ENCODE results near the gene ARL15.

The ARL15 gene

DNA sequence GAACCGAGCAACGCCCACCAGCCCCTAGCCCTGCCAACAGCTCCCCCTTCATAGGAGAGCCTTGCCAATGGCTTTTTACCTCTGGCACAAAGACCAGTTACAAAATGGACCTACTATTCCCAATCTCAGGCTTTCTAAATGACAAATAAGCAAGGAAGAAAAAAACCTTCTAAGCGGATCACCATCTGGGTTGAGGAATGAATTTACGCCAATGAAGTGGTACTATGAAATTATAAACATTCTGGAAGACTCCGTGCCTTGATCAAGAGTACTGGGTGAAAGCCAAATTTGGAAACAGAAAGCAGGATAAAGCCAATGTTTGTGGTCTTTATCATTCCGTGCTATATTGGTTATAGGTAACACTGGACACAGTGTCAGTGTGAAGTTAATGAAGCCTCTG, 378.0 kb downstream of the ARL15 start:
- no peak for DNase-seq (ENCODE audit: low spot score)

DNA sequence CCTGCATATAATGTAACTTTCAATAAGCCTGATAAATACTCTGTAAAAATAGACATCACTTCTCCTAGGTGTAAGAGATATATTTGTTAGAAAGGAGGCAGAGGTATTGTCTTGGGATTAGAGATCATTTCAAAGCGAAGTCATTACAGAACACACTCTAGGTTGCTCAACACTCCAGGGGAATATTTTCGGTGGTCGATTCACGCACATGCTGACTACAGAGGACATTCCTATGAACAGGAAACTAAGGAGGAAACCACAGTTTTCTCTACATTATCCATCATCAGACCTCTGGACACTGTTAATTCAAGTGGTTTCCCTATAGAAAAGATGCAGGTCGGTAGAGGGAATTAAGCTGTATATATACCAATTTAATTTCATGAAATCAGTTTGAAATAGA, 379.9 kb downstream of the ARL15 start:
- no peak for DNase-seq (ENCODE audit: low spot score)

DNA sequence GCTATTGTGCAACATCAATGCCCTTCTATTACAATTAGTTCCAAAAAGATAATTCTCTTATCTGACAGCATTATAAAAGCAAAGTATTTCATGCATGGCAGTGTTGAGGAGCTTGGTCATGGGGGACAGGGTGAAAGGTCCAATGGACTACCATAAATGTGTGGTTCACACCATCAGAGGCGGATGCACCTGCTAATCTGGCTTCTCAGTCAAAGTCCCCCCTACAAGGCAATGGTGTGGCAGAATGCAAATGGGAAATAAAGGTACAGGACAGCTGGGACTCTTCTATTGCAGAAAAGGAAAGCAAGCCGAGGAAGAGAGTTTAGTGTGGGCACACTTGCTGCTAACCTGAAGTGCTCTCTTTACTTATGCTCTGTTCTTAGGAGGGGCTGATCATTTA, 380.8 kb downstream of the ARL15 start:
- DNase-seq (ENCODE audit: low spot score): no peak

DNA sequence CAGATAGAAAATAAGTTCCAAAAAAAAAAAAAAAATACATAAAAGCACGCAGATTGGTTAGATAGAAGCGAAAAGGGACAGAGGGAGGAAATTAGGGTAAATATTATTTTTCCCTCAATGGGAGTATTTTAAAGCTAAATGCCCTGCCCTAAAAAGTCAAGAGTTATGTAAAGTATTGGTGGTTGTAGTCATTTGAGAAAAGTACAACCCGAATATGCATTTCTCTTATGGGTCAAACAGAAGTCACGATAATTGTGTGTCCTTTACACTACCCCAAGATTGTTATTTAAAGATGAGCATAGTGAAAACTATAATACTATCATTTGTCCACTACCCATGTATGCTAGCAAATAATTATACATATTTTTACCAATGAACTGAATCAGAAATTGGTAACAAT, 381.2 kb downstream of the ARL15 start:
- no peak for DNase-seq (ENCODE audit: low spot score)

DNA sequence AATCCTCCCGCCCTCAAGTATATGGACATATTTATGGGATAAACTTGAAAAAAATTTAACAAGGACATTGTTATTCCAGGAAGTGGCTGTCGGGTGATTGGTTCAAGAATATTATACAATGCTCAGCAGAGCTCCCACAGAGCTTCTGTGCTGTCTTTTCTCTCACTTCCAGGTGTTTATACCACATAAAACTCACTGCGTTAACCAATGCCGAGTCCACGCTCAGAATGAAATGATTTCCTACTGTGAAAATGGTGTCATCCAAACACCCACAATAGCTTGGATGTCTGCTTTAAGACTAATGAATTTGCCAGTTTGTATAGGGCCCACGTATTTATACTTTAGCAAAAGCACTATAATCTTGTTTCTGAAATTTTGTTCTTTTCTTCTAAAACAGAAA, 381.7 kb downstream of the ARL15 start:
- no peak for DNase-seq (ENCODE audit: low spot score)

DNA sequence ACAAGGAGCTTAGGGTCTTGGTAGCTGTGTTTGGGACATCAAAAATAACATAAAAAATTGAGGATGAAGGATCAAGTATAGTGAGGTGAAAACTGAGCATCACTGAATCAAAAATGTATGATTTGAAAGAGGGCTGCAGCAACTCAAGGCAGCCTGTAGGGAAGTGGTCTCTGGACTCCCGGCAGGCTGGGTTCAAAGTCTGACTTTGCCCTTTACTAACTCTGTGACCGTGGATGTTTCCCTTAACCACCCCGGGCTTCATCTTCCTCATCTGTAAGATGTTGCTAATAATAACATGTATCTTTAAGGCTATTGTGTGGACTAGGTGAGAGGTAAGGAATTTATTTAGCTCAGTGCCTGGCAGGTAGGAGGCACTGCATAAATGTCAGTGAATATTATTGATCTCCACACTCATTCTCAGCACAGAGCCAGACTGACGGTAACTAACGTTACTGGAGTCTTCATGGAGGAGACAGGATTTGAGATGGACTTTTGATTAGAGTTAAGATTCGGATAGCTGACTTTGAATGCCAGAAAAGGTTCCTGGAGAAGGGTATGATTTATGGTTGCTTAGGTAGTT, 382.6 kb downstream of the ARL15 start:
- no peak for DNase-seq (ENCODE audit: low spot score)

DNA sequence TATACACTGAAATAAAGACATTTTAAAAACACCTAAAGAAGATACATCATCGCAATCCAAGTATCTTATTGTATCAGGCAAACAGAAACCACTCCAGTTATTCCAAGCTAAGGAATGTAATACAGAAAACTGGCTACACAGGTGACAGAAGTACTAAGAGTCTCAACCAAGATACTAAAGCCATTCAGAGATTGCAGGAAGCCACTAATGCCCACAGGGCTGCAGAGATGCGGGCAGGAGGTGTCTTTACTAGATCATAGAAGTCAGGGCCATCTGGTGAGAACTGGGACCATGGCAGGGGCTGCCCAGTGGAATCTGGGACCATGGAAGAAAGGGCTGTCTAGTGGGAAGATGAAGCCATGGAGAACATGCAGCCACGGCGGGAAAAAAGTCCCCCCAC, 384.3 kb downstream of the ARL15 start:
- no peak for DNase-seq (ENCODE audit: low spot score)

DNA sequence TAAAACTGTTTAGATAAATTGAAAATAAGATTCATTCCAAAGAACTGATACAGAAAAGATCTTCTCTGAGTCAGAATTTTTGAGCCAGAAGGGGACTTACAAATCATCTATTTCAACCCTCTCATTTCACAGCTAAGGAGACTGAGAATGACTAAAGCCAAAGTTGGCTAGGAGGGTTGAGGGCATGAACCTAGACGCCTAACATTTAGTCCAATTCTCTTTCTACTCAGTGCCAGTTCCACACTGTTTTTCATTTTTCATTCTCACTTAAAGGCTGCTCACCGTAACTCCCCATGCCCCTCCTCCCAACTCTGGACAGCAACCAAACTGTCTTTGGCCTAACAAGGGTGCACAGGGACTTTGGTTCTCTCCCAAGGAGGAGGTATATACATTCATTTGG, 386.0 kb downstream of the ARL15 start:
- no peak for DNase-seq (ENCODE audit: low spot score)

DNA sequence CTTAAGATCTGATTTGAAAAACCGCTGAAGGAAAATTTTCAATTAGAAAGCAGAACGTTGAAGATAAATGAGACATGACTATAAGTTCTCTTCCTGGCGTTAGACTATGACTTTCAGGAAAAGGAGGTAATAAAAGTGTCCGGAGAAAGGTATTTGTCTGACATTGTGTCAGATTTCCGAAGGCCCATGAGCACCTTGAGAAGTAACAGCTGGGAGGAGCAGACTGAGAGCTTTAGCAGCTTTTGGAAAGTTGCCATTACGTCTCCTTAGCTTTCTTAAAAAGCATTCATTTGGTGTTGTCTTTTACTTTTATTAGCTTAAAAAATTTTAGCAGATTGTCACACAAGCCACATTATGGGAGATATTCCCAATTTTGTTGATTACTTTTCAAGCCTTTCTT, 386.4 kb downstream of the ARL15 start:
- no peak for DNase-seq (ENCODE audit: low spot score)

DNA sequence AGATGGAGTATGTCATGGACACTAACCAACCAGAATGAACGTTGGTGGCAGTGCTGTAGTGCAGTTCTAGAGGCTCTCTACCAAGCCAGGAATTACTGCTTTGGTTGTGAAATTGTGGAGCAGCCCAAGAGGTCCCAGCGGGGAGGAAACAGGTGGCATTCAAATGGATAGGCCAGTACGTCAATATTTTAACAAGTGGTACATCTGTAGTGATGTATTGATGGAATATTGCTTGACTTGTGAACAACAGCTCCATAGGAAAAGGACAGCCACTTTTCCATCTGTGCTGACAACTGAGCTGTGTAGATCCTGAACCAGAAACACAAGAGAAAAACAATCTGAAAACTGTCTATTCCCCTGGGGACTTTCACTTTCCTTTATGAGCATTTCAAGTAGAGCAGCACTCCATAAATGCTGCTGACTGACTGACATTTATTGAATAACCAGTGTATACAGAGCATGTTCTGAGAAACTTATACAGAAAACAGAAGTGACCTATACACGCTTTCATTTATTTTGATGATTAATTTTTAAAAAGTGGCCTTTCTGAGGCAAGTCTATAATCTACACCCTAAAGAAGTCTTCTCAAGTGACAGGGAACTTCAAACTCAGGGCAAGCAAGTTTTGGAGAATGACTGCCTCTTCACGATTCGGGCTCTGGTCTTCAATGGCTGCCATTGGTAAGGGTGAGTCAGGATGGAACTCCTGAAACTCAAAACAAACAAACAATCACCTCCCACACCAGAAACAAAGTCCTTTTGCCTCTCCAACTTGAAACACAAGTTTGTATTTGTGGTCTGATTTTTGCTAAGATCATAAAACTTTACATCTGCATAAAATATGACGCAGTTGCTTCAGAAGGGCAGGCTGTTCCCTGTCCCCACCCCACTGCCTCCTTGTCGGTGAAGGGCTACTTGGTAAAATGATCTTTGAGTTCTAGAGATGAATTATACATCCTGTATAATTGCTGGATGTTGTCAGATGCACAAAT, 387.6 kb downstream of the ARL15 start:
- no peak for DNase-seq (ENCODE audit: low spot score)

DNA sequence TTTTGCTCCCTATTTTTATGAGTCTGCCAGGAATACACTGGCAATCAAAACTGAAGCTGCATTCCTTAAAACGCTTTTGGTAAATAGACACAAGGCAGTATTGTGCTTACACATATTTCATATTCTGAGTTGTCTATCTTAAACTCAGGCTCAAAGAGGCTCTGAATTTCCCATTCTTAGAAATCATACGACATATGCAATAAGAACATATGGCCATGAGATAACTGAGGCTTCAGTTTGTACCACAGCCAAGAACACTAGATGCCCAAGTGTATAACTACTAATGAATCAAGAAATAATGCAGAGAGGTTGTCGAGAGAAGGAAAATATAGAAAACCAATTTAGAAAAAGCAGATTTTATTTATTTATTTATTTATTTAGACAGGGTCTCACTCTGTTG, 392.5 kb downstream of the ARL15 start:
- DNase-seq (ENCODE audit: low spot score): no peak

DNA sequence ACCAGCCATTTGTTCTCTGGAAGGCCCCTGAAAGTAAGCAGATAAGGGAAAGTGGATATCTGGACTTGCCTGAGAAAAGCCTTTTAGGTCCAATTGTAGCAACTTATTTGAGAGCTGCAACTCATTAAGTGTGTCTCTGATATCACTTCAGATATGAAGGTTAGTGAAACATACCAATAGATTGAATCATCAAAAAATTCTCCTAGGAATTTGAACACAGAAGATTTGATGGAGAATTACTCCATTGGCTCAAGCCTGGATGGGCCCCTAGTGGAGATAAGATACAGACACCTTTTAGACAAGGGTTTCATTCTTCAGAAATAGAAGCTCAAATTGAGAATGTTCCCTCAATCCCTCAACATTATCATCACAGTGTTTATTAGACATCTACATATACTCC, 393.3 kb downstream of the ARL15 start:
- peak; percentile 45 for DNase-seq (ENCODE audit: low spot score)

DNA sequence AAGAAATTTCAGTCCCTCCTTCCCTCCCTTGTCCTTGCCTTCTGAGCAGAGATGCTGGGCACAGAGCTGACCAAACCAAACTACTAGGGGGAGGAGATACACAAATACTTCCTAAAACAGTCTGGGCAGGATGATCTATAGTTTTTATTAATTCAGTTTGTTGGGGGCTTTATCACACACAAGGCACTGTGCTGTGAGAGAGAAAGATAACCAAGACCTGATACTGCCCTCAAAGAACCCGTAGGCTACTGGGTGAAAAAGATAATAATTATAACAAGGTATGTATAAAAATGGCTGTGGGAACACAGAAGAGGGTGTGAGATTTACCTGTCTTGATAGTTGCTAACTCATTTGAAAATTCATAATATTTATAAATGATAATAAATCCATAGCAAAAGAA, 395.3 kb downstream of the ARL15 start:
- DNase-seq (ENCODE audit: low spot score): no peak

DNA sequence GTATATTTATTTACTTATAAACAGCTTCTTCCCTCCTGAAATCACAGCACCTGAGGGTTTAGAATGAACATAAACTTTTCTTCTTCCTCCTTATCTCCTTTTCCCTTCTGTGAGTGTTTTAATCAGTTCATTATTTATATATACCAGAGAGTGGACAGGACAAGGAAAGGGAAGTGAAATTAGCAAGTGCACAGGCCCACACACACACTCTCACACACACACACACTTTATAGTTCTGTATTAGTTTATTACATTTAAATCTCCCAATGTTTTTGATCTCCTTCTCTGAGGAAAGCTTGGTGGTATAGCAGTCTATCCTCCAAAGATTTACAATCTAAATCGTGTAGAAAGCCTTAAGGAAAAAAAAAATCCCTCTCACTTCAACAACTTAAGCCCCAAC, 396.4 kb downstream of the ARL15 start:
- DNase-seq (ENCODE audit: low spot score): no peak

DNA sequence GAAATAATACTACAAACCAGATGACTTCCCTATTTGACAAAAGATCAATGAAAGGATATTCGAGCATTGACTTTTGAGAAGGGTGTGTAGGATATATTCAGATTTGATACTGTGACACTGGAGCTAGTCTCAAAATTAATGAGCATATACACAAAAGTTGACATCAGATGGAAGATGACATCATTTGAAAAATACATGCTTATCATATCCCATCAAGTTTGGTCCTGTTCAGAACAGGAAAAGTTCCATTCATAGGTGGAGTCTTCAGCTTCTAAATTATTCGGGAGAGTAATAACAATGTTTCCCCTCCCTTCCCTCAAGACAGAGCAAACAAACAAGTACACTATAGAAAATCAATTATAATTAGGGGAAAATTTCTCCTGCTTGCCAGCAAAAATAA, 401.6 kb downstream of the ARL15 start:
- DNase-seq (ENCODE audit: low spot score): no peak

DNA sequence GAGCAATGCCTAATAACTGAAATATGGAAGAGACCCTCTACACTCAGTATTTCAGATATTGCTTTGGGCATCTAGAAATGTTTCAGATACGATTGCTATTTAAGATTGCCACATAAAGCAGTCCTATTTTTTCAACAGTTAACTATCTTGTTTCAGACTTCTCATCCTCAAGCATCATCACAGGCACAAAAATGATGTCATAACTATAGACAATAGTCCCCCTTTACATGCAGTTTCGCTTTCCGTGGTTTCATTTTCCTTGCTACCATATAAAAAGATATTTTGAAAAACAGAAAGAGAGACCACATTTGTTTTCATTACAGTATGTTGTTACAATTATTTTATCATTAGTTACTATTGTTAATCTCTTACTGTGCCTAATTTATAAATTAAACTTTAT, 402.5 kb downstream of the ARL15 start:
- DNase-seq (ENCODE audit: low spot score): no peak

DNA sequence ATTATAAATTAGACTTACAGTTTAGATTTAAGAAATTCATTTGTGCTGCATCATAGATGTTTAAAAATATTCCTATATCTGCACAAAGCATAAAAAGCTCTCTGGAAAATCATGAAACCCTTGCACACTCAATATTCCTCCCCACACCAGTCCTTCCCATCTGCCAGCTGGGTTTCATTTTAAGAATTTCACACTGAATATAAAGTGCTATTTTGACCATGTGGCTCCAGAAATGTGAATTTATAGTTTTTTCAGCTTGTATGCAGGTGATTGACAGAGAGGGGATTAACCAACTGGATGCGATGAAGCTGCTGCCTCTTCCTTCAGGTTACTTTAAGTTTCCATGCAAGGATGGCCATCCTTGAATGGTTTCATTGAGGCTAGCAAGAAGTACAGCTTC, 403.6 kb downstream of the ARL15 start:
- DNase-seq (ENCODE audit: low spot score): no peak

DNA sequence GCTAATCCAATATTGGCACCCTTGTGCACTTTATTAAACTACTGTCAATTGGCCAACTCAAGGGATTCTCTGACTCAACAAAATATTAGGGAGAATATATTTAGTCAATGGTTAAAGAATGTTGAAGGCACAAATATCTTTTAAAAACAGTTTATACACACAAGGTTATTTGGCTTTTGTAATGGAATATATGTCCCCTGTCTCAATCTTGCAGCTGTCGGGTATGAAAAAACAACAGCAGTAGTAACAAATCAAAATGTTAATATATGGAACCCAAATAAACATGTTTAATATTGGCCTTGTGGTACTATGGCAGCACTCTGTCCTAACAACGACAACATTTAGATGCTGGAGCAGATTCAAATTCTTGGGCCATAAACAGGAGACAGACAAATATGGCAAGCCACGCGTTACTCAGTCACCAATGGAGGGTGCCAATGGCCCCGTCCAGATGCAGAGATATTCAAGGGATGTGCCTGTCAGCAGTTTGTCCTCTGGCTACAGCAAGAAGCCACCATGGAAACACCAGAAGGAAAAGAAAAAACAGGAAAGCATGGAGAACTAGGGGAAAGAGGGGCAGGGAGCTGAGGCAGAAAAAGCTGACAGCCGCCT, 408.0 kb downstream of the ARL15 start:
- no peak for DNase-seq (ENCODE audit: low spot score)

DNA sequence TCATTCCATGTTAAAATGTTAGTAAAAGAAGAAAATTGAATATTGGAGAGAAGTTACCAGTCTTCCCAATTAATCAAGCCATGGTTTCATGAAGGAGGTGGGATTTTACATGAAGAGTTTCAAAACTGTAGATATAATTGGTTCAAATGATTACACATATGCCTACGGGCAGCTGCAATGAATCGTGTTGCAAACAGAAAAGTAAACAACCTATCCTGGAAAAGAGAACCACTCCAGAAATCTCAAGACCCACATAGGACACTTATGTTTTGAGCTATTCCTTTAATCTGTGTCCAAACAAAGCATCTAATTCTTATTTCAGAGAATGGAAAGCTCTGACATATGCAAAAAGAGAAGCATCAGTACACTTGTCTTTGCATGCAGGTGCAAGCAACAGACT, 409.7 kb downstream of the ARL15 start:
- no peak for DNase-seq (ENCODE audit: low spot score)

DNA sequence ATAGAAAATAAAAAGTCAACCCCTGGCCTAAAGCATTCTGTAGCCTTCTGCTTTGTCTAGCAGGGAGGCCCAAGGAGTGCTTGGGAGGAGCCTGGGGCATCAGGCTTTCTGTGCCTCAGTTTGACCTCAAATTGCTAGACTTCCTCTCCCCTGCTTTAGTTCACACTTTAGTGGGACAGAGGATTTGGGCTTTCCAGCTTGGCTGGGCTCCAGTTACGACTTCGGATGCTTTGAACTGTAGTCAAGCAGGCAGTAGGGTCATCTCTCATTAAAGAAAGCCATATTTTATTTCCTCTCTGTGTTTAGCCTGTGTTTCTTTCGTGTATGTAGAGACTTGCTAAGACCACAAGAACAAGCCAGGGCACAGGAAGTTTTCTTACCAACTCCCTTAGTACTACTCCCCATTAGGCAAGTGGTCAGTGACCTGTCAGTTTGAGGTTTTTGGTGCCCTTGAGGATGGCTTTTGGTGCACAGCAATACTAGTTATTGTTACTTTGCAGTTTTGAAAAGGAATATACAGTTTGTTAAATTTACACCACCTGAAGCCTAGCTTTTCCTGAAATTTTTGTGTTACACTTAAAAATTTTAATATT, 415.2 kb downstream of the ARL15 start:
- no peak for DNase-seq (ENCODE audit: low spot score)

DNA sequence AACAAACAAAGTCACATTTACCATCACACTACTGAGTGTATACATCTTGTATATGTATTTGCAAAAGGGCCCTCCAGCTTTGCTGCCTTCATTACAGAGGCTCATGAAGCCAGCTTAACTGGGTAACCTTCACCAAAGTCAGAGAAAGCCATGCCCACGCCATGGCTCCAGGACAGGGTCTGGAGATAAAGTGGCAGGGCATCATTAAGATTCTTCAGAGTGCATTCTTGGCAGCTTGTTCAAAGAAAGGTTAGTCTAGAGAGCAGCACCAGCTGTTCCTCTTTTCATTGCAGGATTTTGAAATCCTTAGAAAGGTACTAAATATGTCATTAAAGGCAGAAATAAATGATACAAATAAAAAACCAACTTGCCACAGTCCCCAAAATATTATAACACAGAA, 416.7 kb downstream of the ARL15 start:
- no peak for DNase-seq (ENCODE audit: low spot score)

DNA sequence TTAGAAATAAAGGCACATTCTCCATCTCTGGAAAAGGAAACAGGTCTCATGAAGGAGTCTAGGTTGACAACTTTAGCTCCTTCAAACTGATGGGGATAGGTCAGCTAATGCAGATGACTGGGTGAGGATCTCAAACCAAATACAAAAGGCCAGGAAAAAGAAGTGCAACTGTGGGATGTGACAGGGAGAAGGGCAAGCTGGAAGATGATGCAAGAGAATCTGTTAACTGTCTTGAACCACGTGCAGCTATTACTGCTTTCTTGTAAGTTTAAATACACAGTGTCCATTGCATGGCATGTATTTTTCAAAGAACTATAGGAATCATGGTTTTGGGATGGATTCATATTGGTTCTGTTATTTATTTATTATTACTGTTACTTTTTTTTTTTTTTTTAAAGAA, 418.1 kb downstream of the ARL15 start:
- DNase-seq (ENCODE audit: low spot score): no peak

DNA sequence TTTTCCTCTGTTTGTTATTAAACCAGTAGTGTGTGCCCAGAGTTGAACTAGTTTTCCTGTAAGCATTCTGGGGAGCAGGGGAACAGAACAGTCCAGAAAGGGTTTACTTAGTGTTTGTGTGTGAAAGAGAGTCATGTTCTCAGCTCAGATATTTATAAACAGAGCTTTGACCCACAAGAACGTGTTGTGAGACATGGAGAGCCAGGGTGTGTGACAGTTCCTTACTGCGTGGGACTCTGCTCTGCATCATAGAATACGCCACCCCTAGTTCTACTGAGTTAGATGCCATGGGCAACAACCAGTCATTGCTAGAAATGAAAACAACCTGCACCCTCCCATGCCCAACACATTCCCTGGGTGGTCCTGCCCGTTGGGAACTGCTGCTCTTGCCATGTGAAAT, 419.2 kb downstream of the ARL15 start:
- no peak for DNase-seq (ENCODE audit: low spot score)

Measured in hepatic stellate cell (primary cell).